ENCODE results near the gene SOCS6. TPM values are rescaled to one million over a fixed set of nuclear protein-coding genes. Genes with fewer than 3 reads are reported as not detected.
A peak's percentile ranks its signal among the peaks of the same experiment; 100 is the strongest.
"Not testable (repeated sequence)": the region's sequence is repeated elsewhere in the genome, so short reads cannot be mapped to it uniquely, and the experiment has no call there.

Gene SOCS6
- total RNA-seq, 2 donors from 2014 or later = 34.2 to 54.8 TPM

GRCh38 chr18:70334728-70335329 is 46.0 kb downstream of the SOCS6 start:
- H3K9me3 ChIP-seq = no peaks in the 10 kb centered on the region
- H3K27ac ChIP-seq = no peak overlapping the region
- no peaks in the 10 kb centered on the region for H3K36me3 ChIP-seq
- intact Hi-C loops (cut with DNase I) = no loop called here
- no peak overlapping the region for H3K4me3 ChIP-seq
- no peaks in the 10 kb centered on the region for H3K27me3 ChIP-seq
- DNase-seq = no peak
- TF ChIP-seq, protein P1, sequence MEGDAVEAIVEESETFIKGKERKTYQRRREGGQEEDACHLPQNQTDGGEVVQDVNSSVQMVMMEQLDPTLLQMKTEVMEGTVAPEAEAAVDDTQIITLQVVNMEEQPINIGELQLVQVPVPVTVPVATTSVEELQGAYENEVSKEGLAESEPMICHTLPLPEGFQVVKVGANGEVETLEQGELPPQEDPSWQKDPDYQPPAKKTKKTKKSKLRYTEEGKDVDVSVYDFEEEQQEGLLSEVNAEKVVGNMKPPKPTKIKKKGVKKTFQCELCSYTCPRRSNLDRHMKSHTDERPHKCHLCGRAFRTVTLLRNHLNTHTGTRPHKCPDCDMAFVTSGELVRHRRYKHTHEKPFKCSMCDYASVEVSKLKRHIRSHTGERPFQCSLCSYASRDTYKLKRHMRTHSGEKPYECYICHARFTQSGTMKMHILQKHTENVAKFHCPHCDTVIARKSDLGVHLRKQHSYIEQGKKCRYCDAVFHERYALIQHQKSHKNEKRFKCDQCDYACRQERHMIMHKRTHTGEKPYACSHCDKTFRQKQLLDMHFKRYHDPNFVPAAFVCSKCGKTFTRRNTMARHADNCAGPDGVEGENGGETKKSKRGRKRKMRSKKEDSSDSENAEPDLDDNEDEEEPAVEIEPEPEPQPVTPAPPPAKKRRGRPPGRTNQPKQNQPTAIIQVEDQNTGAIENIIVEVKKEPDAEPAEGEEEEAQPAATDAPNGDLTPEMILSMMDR (IDR thresholded peaks at IDR 0.05) = no peak
- H3K4me1 ChIP-seq = no peaks in the 10 kb centered on the region
- no peak overlapping the region for H3K9ac ChIP-seq (ENCODE audit: low read depth in 2 of 2, low read length in 2 of 2)

- no peaks in the 10 kb centered on the region for H3K36me3 ChIP-seq
- intact Hi-C loops (cut with DNase I) = no loop called here
- no peak overlapping the region for H3K4me3 ChIP-seq
- no peak overlapping the region for H3K27ac ChIP-seq
- H3K4me1 ChIP-seq = no peaks in the 10 kb centered on the region
- H3K27me3 ChIP-seq = no peaks in the 10 kb centered on the region
- H3K9ac ChIP-seq (ENCODE audit: low read depth in 2 of 2, low read length in 2 of 2) = no peak overlapping the region
- DNase-seq = no peak
- TF ChIP-seq, protein P1 (IDR thresholded peaks at IDR 0.05) = no peak
- H3K9me3 ChIP-seq = no peaks in the 10 kb centered on the region
Measured at GRCh38 chr18:70335892-70336726, 47.3 kb downstream of the SOCS6 start.

DNA sequence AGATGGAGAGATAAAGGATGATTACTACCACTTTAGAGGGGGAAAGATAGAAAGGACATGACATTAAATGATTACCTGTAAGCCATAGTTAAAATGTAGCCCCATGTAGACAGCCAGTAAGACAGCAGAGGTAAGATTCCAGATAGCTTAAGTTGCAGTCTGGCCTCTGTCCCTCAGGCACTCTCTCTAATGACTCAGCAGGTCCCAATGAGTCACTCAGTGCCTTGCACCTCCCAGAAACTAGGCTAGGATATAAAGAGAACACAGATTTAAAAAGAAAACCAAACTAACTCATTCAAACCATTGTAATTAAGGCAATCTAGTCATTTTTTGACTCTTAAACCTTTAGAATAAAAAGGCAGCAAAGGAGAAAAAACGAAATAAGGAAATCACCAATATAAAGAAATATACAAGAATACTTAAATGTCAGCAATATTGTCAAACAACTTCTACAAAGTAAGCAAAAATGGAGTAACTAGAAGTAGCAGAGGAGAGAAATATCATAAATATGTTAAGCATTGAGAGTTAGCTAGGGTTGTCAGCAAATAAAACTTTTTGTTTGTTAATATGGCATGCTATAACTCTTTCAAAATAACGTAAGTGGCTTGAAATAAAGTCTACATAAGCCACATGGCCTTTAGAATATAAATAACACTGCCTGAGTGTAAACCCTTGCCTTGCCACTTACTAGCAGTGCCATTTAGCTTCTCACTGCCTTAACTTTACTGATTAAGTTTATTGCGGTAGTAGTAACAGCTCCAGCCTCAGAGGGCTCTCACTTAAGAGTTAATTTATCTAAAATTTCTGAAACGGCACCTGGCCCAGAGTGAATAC is 48.5 kb downstream of the SOCS6 start:
- peak; percentile 31 for DNase-seq
- no peaks in the 10 kb centered on the region for H3K9me3 ChIP-seq
- no peaks in the 10 kb centered on the region for H3K36me3 ChIP-seq
- no peak overlapping the region for H3K4me3 ChIP-seq
- TF ChIP-seq, protein P1 (IDR thresholded peaks at IDR 0.05) = no peak
- H3K4me1 ChIP-seq = no peaks in the 10 kb centered on the region
- H3K27ac ChIP-seq = no peak overlapping the region
- intact Hi-C loops (cut with DNase I) = no loop called here
- no peak overlapping the region for H3K9ac ChIP-seq (ENCODE audit: low read depth in 2 of 2, low read length in 2 of 2)
- no peaks in the 10 kb centered on the region for H3K27me3 ChIP-seq

DNA sequence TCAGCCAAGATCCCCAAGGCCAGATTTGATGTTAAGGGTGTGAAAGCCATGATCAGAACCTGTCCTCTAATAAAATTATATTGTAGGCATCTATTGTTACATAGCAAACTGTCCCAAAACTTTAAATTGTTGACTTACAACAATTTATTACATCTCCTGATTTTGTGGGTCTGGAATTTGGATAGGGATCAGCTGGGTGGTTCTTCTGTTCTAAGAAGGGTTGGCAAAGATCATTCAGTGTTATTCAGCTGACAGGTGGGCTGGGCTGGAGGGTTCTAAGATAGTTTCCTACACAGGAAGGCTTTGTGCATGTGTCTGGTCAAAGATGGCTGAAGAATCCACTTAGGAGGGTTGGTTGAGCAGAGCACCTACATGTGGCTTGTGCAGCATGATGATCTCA is 50.0 kb downstream of the SOCS6 start:
- Histone ChIP-seq H3K27ac (no peak overlapping the region), H3K4me3 (no peak overlapping the region)

DNA sequence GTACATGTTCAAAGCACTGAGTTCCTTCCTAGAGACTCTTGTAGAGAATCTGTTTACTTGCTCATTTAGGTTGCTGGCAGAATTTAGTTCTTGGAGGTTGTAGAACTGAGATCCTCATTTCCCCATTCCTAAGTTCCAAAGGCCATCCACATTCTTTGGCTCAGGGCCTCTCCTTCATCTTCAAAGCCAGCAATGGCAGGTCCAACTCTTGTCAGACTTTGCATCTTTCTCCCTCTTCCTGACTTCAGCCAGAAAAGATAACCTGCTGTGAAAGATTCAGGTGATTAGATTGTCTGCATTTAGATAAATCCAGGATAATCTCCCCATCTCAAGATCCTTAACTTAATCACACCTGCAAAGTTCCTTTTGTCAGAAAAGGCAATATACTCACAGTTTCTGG is 51.1 kb downstream of the SOCS6 start:
- DNase-seq = no peak
- Histone ChIP-seq H3K27me3 (no peaks in the 10 kb centered on the region), H3K4me1 (no peaks in the 10 kb centered on the region), H3K36me3 (no peaks in the 10 kb centered on the region), H3K9ac (ENCODE audit: low read depth in 2 of 2, low read length in 2 of 2) (no peak overlapping the region), H3K27ac (no peak overlapping the region), H3K9me3 (no peaks in the 10 kb centered on the region), H3K4me3 (no peak overlapping the region)
- TF ChIP-seq, protein P1 (IDR thresholded peaks at IDR 0.05) = no peak
- intact Hi-C loops (cut with DNase I) = no loop called here

More for the DNA sequence above, 50.0 kb downstream of the SOCS6 start:
- intact Hi-C loops (cut with DNase I) = no loop called here
- H3K36me3 ChIP-seq = no peaks in the 10 kb centered on the region
- H3K9ac ChIP-seq (ENCODE audit: low read depth in 2 of 2, low read length in 2 of 2) = no peak overlapping the region
- no peaks in the 10 kb centered on the region for H3K4me1 ChIP-seq
- TF ChIP-seq, protein P1 (IDR thresholded peaks at IDR 0.05) = no peak
- no peaks in the 10 kb centered on the region for H3K27me3 ChIP-seq
- DNase-seq = no peak
- H3K9me3 ChIP-seq = no peaks in the 10 kb centered on the region

DNA sequence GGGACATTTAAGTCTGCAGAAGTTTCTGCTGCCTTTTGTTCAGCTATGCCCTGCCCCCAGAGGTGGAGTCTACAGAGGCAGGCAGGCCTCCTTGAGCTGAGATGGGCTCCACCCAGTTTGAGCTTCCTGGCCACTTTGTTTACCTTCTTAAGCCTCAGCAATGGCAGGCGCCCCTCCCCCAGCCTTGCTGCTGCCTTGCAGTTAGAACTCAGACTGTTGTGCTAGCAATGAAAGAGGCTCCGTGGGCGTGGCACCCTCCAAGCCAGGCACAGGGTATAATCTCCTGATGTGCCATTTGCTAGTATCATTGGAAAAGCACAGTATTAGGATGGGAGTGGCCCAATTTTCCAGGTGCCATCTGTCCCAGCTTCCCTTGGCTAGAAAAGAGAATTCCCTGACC is 59.6 kb downstream of the SOCS6 start:
- DNase-seq = peak; percentile 72
- H3K9me3 ChIP-seq; H3K4me1 ChIP-seq; intact Hi-C loops (cut with DNase I); H3K9ac ChIP-seq (ENCODE audit: low read depth in 2 of 2, low read length in 2 of 2); H3K4me3 ChIP-seq; H3K27me3 ChIP-seq; H3K36me3 ChIP-seq; H3K27ac ChIP-seq: not testable (repeated sequence)

All from colonic mucosa (tissue), 4 donors.